Stimulated activated naive B cell treated with anti-CD40 and anti-IgM and Interleukin-4, amounts not matched to agents 10 μg/mL and 1 μg/mL and 100 μg/mL, for 72 hours (primary cell): ENCODE results near the gene GVQW3.

Source experiments
- ATAC-seq, 2 donors: fragments of 150-1000 bp; cut with Tn5 transposase; replicated peaks; 2 replicates each; pipeline ENCODE4 v1.10.0; 2021; ENCODE audit warnings: moderate library complexity in 1 of 2
- DNase-seq: peaks from one replicate; pipeline ENCODE4 v3.0.0; 2021
- H3K27ac Mint-ChIP-seq: one replicate; pipeline ENCODE4 v1.8.0; 2022; ENCODE audit warnings: mild to moderate bottlenecking, mixed read lengths
- H3K27me3 Mint-ChIP-seq, 2 donors: one replicate each; pipeline ENCODE4 v1.8.0; 2022; ENCODE audit warnings: mixed read lengths in 2 of 2
- H3K36me3 Mint-ChIP-seq, 2 donors: one replicate each; pipeline ENCODE4 v1.8.0; 2022; ENCODE audit warnings: mixed read lengths in 2 of 2, mild to moderate bottlenecking in 1 of 2
- H3K4me1 Mint-ChIP-seq, 2 donors: one replicate each; pipeline ENCODE4 v1.8.0; 2022; ENCODE audit warnings: mixed read lengths in 2 of 2, mild to moderate bottlenecking in 1 of 2
- H3K4me3 Mint-ChIP-seq, 2 donors: one replicate each; pipeline ENCODE4 v1.8.0; 2022; ENCODE audit warnings: mild to moderate bottlenecking in 2 of 2, mixed read lengths in 2 of 2, moderate library complexity in 1 of 2
- H3K9me3 Mint-ChIP-seq, 2 donors: one replicate each; pipeline ENCODE4 v1.8.0; 2022; ENCODE audit warnings: mixed read lengths in 2 of 2, mild to moderate bottlenecking in 1 of 2

GVQW3 gene

DNA sequence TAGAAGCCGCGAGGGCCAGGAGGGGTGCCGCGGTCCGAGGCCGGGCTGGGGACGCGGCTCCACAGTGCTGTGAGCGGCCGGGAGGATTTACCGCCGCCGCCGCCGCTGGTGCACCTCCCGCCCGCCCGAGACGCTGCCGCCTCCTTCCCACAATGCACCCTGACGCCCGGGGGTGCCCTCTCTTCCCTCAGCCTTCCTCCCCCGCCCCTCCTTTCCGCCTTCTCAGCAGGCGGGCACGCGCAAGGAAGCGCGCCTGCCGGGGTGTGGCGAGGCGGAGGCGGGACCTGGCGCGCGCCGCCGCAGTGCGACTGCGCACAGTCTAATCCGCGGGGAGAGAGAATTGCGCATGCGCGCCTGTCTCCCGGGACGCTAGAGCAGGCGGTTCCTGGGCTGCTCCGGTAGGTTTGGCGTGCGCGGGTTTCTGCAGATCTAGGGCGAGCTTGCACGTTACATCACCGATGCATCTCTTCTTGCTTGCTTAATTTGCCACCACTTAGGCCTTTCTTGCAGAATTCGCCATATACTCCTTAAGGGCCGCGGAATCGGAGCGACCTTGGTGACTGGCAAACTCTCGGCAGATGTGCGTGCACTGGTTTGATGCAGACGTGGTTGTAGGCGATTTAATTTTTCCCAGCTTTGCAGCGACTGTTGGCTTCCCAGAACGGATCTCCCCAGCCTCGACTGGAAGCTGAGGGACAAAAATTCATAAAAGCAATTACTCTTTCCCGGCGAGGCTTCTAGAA, at the start of gene GVQW3, which contains the start of gene THAP12:
Gene GVQW3, plus strand, starts transcription at position 347 of the 743 bp plus-strand sequence. CDS start 506 bp downstream, outside the sequence.
Gene THAP12, minus strand, starts transcription at position 156 of the 743 bp plus-strand sequence. CDS start 296 bp downstream, outside the sequence.
- Mint-ChIP-seq H3K27me3 (no peaks in the 10 kb centered on the region), H3K4me3 (peak within 1 kb of the TSS; percentile 91 to 95)
- ATAC-seq = peak; percentile 89

DNA sequence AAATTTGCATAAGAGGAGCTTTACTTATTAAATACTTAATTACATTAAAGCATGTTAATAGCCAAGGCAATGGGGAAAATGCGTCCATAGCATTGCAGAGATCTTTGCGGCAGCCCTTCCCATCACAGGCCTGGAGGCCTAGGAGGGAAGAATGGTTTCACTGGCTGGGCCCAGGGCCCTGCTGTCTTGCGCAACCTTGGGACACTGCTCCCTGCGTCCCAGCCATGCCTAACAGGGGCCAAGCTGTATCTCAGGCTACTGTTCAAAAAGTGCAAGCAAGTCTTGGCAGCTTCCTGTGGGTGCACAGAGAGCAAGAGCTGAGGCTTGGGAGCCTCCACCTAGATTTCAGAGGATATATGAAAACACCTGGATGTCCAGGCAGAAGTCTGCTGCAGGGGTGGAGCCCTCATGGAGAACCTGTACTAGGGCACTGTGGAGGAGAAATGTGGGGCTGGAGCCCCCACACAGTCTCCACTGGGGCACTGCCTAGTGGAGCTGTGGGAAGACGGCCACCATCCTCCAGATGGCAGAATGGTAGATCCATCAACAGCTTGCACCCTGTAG, 46.2 kb upstream of the GVQW3 start:
- Mint-ChIP-seq H3K27ac (no peak overlapping the region), H3K9me3 (peaks cover 21 to 23% of the 10 kb centered on the region in 2 donors), H3K27me3 (peaks cover 3 to 4% of the 10 kb centered on the region in 2 donors), H3K4me3 (no peak overlapping the region), H3K36me3 (peaks cover 9 to 15% of the 10 kb centered on the region in 2 donors), H3K4me1 (peaks cover 12 to 22% of the 10 kb centered on the region in 2 donors)
- ATAC-seq (no peak), DNase-seq (no peak)

More for the DNA sequence above, at the start of gene GVQW3, which contains the start of gene THAP12:
- H3K27ac Mint-ChIP-seq = peak within 1 kb of the TSS; percentile 95
- no peaks in the 10 kb centered on the region for H3K9me3 Mint-ChIP-seq
- peaks cover 47 to 71% of the 10 kb centered on the region in 2 donors for H3K4me1 Mint-ChIP-seq
- peak; percentile 98 for DNase-seq
- H3K36me3 Mint-ChIP-seq = peaks cover 9 to 16% of the 10 kb centered on the region in 2 donors

DNA sequence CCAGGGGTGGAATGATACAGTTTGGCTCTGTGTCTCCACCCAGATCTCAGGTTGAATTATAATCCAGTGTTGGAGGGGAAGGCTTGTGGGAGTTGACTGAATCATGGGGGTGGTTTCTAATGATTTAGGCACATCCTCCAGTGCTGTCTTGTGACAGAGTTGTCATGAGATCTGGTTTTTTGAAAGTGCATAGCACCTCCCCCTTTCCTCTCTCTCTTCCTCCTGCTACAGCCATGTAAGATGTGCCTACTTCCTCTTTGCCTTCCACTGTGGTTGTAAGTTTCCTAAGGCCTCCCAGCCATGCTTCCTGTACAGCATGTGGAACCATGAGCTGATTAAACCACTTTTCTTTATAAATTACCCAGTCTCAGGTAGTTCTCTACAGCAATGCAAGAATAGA, 45.3 kb upstream of the GVQW3 start:
- peaks cover 21 to 23% of the 10 kb centered on the region in 2 donors for H3K9me3 Mint-ChIP-seq
- no peaks in the 10 kb centered on the region for H3K27me3 Mint-ChIP-seq
- H3K27ac Mint-ChIP-seq = peak overlapping the region; percentile 20
- DNase-seq = no peak
- H3K4me1 Mint-ChIP-seq = peaks cover 12 to 22% of the 10 kb centered on the region in 2 donors
- no peak overlapping the region for H3K4me3 Mint-ChIP-seq
- peak; percentile 82 to 85 for ATAC-seq
- H3K36me3 Mint-ChIP-seq = peaks cover 9 to 15% of the 10 kb centered on the region in 2 donors

DNA sequence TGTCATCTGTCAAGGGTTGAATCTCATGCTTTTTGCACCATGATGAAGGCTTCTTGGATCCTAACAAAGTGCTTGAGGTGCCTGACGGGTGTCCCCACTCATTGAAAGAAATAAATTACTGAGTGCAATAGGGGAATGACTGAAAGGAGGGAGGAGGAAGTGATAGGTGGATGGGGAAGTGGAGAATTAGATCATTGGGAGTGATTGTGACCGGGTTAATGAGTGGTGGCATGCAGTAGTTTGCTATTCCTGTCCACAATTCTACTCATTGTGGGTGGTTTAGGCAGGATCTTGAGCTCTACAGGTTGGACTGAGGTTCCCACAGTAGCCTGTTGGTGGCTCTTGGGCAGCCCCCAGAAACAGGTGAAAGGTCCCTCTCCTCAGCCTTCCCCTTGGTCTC, 44.5 kb upstream of the GVQW3 start:
- Mint-ChIP-seq H3K9me3 (peaks cover 21 to 23% of the 10 kb centered on the region in 2 donors), H3K36me3 (peaks cover 9 to 15% of the 10 kb centered on the region in 2 donors), H3K27ac (no peak overlapping the region), H3K4me3 (no peak overlapping the region), H3K27me3 (no peaks in the 10 kb centered on the region), H3K4me1 (peaks cover 12 to 22% of the 10 kb centered on the region in 2 donors)
- DNase-seq = no peak
- peak; percentile 71 for ATAC-seq

DNA sequence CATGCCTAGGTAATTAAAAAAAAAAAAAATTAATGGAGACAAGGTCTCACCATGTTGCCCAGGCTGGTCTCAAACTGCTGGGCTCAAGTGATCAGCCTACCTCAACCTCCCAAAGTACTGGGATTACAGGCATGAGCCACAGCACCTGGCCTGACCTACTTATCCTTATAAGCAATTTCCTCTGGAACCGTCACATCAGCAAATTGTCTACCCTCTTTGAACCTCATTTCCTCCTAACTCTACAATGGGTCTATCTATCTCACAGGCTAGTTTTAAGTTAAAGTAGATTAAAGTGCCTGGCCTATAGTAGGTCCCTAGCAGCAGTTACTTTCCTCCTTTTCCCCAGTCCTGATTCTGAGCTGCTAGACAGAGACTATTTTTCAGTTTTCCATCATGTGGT, 43.7 kb upstream of the GVQW3 start:
- Mint-ChIP-seq H3K27me3 (no peaks in the 10 kb centered on the region), H3K27ac (no peak overlapping the region), H3K36me3 (peaks cover 9 to 15% of the 10 kb centered on the region in 2 donors), H3K4me3 (no peak overlapping the region), H3K4me1 (peaks cover 12 to 22% of the 10 kb centered on the region in 2 donors), H3K9me3 (peaks cover 21 to 23% of the 10 kb centered on the region in 2 donors)
- DNase-seq = no peak
- no peak for ATAC-seq

DNA sequence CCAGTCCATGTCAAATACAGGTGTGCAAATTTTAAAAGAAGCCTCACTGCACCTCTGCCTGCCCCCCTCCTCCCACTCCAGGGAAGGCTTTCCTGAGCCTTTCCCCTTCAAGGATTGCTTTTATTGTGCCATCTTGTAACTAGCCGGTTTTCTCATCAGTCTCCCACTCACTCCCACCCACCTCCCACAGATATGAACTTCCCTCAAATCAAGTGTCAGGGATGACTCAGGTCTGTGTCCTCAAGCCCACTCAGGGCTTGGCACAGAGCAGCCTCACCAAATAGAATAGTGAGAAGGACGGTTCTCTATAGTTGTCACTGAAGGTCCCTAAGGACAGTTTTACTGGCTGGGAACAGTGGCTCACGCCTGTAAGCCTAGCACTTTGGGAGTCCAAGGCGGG, 43.2 kb upstream of the GVQW3 start:
- no peak overlapping the region for H3K27ac Mint-ChIP-seq
- H3K4me1 Mint-ChIP-seq = peaks cover 12 to 22% of the 10 kb centered on the region in 2 donors

DNA sequence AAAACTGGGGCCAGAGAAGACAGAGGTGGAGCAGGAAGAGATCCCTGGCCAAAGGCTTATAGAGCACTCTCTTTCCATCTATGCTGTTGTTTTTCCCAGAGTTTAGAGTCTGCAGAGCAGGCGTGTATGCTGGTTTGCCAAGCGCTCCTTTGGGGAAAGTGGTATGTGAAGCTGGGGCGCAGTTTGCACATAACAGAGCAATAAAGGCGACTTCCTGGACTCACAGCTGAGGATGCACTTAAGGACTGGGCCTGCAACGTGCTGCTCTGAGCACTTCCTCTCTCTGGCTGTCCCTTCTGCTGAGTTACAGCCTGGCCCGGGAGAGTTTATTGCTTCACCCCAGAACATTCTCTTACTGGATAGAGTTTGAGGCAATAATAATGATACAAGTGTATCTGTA, 41.9 kb upstream of the GVQW3 start:
- Mint-ChIP-seq H3K9me3 (peaks cover 16 to 18% of the 10 kb centered on the region in 2 donors), H3K27me3 (no peaks in the 10 kb centered on the region), H3K4me1 (peaks cover 12 to 22% of the 10 kb centered on the region in 2 donors), H3K4me3 (no peak overlapping the region), H3K27ac (peak overlapping the region; percentile 10), H3K36me3 (peaks cover 6 to 10% of the 10 kb centered on the region in 2 donors)
- no peak for DNase-seq
- peak in 1 of 2 donors; percentile 43 for ATAC-seq

More for the DNA sequence above, 43.2 kb upstream of the GVQW3 start:
- Mint-ChIP-seq H3K36me3 (peaks cover 9 to 15% of the 10 kb centered on the region in 2 donors), H3K27me3 (no peaks in the 10 kb centered on the region), H3K4me3 (no peak overlapping the region), H3K9me3 (peaks cover 21 to 23% of the 10 kb centered on the region in 2 donors)
- ATAC-seq (no peak), DNase-seq (no peak)

DNA sequence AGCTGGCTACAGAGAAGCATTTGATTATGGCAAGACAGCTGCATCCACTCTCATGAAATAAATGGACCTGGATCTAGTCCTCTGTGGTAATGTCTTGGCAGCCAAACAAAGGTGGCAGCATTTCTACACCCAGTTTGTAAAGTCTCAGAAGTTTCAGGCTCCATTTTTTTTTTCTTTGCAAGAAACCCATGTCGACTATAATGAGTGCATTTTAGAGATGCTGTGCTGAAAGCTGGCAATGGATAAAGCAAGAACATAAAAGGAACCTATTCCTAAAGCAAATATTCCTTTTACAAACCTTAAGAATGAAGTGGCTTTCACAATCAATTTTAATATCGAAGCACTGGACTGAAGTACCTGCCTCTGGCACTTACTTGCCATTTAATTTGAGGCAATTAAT, 33.7 kb upstream of the GVQW3 start:
- no peaks in the 10 kb centered on the region for H3K9me3 Mint-ChIP-seq
- H3K4me3 Mint-ChIP-seq = no peak overlapping the region
- H3K36me3 Mint-ChIP-seq = peaks cover 14 to 22% of the 10 kb centered on the region in 2 donors
- H3K4me1 Mint-ChIP-seq = no peaks in the 10 kb centered on the region
- H3K27me3 Mint-ChIP-seq = no peaks in the 10 kb centered on the region
- ATAC-seq = no peak
- DNase-seq = no peak
- no peak overlapping the region for H3K27ac Mint-ChIP-seq

DNA sequence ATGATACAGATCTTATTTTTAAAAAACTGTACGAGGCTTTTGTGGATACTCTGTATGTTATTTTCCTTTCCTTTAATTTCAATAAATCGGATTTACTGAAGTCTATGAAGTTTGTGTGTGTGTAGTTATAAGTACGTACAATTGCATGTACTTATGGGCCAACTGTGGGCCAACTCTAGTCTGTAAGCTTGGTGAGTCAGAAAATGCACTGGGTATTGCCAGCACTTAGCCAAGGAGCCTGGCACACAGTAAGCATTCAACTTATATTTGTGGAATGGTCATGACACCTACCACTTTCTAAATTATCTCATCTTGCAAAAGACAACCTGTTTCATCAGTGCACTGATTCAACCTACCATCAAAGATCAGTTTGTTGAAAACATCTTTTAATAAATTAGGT, 32.8 kb upstream of the GVQW3 start:
- Mint-ChIP-seq H3K27ac (no peak overlapping the region), H3K36me3 (peaks cover 22 to 30% of the 10 kb centered on the region in 2 donors), H3K4me3 (no peak overlapping the region), H3K9me3 (no peaks in the 10 kb centered on the region), H3K27me3 (no peaks in the 10 kb centered on the region), H3K4me1 (no peaks in the 10 kb centered on the region)
- no peak for DNase-seq
- no peak for ATAC-seq

DNA sequence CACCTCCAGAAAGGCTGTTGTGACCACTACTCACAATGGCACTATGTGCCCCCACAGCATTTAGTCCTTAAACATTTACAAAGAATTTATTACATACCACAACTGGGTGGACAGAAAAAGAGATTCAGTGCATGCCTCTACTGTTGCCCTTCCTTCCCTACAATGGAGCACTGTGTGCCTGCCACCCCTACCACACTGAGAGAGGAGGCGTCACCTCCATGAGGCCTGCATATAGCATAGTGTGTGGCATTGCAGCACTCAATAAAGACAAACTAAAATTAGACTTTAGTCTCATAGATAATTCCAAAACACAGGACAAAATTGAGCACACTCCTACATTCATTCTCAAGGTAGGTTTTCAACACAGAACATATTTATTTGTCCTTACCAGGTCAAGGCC, 26.0 kb upstream of the GVQW3 start:
- Mint-ChIP-seq H3K4me1 (no peaks in the 10 kb centered on the region), H3K27ac (no peak overlapping the region)
- ATAC-seq = no peak

DNA sequence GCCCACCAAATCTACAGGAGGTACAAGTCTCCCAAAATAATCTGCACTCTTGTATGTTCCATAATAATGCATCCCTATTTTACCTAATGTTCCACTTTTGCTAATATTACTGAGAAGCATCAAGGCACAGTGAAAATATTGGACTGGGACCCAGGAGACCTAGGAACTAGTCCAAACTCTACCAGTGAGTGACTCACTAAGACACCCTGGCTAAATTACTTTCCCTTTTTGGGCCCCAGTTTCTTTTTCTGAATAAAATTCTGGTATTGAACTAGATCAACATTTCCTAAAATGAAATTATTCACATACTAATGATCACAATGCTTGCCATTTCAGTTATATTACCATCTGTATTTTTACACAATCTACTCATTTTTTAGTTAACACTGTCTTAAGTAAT, 19.7 kb upstream of the GVQW3 start:
- peaks cover 30 to 40% of the 10 kb centered on the region in 2 donors for H3K36me3 Mint-ChIP-seq
- H3K9me3 Mint-ChIP-seq = no peaks in the 10 kb centered on the region
- DNase-seq = no peak
- no peaks in the 10 kb centered on the region for H3K27me3 Mint-ChIP-seq
- H3K4me3 Mint-ChIP-seq = no peak overlapping the region
- H3K27ac Mint-ChIP-seq = no peak overlapping the region
- peaks cover 8 to 9% of the 10 kb centered on the region in 2 donors for H3K4me1 Mint-ChIP-seq
- no peak for ATAC-seq

More for the DNA sequence above, 26.0 kb upstream of the GVQW3 start:
- Mint-ChIP-seq H3K27me3 (no peaks in the 10 kb centered on the region), H3K4me3 (no peak overlapping the region), H3K9me3 (peaks cover 8 to 10% of the 10 kb centered on the region in 2 donors), H3K36me3 (peaks cover 61 to 74% of the 10 kb centered on the region in 2 donors)
- no peak for DNase-seq

DNA sequence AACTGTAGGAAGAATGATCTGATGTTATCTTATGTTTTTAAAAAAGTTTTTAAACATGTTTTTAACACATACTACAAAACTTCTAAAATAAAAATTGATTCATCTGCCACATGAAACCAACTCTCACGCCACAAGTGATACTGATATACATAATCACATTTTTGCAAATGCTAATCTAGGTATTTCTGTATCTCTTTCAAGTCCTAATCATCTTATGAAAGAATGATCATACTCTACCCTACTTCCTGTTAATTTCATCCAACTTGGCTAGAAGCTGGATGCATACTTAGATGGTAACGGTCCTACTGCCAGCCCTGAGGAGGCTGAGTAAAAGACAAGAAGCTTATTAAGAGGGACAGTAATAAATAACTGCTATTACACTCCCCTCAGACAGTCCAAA, 19.3 kb upstream of the GVQW3 start:
- H3K9me3 Mint-ChIP-seq = no peaks in the 10 kb centered on the region

DNA sequence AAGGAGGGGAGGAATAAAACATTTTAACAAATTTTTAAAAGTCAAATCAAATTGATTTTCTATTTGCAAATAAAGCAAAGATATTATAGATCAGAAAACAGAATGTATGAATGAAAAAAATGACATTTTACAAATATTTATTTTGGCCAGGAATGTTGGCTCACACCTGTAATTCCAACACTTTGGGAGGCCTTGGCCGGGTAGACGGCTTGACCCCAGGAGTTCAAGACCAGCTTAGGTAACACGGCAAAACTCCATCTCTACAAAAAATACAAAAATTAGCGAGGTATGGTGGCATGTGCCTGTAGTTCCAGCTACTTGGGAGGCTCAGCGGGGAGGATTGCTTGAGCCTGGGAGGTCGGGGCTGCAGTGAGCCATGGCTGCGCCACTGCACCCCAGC, 18.4 kb upstream of the GVQW3 start:
- ATAC-seq = no peak
- Mint-ChIP-seq H3K4me3 (no peak overlapping the region), H3K9me3 (no peaks in the 10 kb centered on the region), H3K36me3 (peaks cover 23 to 35% of the 10 kb centered on the region in 2 donors), H3K4me1 (peaks cover 8 to 13% of the 10 kb centered on the region in 2 donors), H3K27ac (no peak overlapping the region), H3K27me3 (no peaks in the 10 kb centered on the region)
- no peak for DNase-seq

More for the DNA sequence above, 19.3 kb upstream of the GVQW3 start:
- no peak overlapping the region for H3K27ac Mint-ChIP-seq
- H3K4me1 Mint-ChIP-seq = peaks cover 8 to 10% of the 10 kb centered on the region in 2 donors
- DNase-seq = no peak
- no peak for ATAC-seq
- peaks cover 29 to 40% of the 10 kb centered on the region in 2 donors for H3K36me3 Mint-ChIP-seq
- no peaks in the 10 kb centered on the region for H3K27me3 Mint-ChIP-seq
- H3K4me3 Mint-ChIP-seq = no peak overlapping the region

DNA sequence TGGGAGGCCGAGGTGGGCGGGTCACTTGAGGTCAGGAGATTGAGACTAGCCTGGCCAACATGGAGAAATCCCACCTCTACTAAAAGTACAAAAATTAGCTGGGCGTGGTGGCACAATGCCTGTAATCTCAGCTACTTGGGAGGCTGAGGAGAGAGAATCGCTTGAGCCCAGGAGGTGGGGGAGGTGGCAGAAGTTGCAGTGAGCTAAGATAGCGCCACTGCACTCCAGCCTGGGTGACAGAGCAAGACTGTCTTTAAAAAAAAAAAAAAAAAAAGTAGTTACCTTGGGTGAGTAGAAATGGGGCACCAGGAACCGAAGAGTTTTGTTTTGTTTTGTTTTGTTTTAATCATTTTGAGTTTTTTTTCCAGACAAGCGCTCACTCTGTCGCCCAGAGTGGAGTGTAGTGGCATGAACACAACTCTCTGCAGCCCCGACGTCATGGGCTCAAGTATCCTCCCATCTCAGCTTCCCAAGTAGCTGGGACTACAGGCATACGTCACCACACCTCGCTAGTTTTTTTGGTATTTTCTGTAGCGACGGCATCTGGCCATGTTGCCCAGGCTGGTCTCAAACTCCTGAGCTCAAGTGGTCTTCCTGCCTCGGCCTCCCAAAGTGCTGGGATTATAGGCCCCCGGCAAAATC, 16.0 kb upstream of the GVQW3 start:
- Mint-ChIP-seq H3K27me3 (no peaks in the 10 kb centered on the region), H3K4me3 (no peak overlapping the region), H3K4me1 (peaks cover 20 to 35% of the 10 kb centered on the region in 2 donors), H3K9me3 (no peaks in the 10 kb centered on the region), H3K27ac (no peak overlapping the region), H3K36me3 (peaks cover 13 to 16% of the 10 kb centered on the region in 2 donors)
- ATAC-seq = no peak
- no peak for DNase-seq
